CD4-positive, alpha-beta T cell (primary cell): Measurements from ENCODE around the gene LPP. TPM values are rescaled to one million over a fixed set of nuclear protein-coding genes. Genes with fewer than 3 reads are reported as not detected.

Experiments
- ATAC-seq: fragments of 200-7000 bp; cut with Tn5 transposase; one replicate; pipeline ENCODE4 v1.10.0; 2022; ENCODE audit warnings: mild to moderate bottlenecking; ENCODE audit not compliant: poor library complexity
- CTCF ChIA-PET: fragments of 350-600 bp; sonication (Branson Sonifier 250); formaldehyde crosslinking; loops from one replicate; lab custom pipeline; 2021; ENCODE audit warnings: antibody characterized with exemption, inconsistent platforms; lab: Charles Lee
- POLR2A ChIA-PET: fragments of 350-600 bp; sonication (Branson Sonifier 250); formaldehyde crosslinking; loops from one replicate; lab custom pipeline; 2021; ENCODE audit warnings: antibody characterized with exemption, inconsistent platforms; lab: Charles Lee
- DNase-seq, 14 experiments: peaks; one replicate each; pipeline ENCODE4 v3.0.0-alpha.2; 2013 to 2020; ENCODE audit warnings: mixed read lengths in 2 of 14
- H3K27ac ChIP-seq, 2 donors: one replicate each; pipeline versions ENCODE4 v1.5.1 to v1.7.0; 2013; ENCODE audit warnings: low read length in 2 of 2, low read depth in 1 of 2, mild to moderate bottlenecking in 1 of 2
- H3K27me3 ChIP-seq, 2 experiments: 1 replicate in 1 of 2; 2 replicates in 1 of 2; pipeline versions ENCODE4 v1.6.1 to v1.7.0; 2013; ENCODE audit warnings: low read length in 2 of 2, control low read depth in 1 of 2, mild to moderate bottlenecking in 1 of 2, moderate library complexity in 1 of 2; ENCODE audit not compliant: insufficient read depth in 2 of 2, control insufficient read depth in 1 of 2
- H3K36me3 ChIP-seq: one replicate; pipeline ENCODE4 v1.6.1; 2013; ENCODE audit warnings: low read length, control low read depth; ENCODE audit not compliant: insufficient read depth
- H3K4me1 ChIP-seq: one replicate; pipeline ENCODE4 v1.6.1; 2013; ENCODE audit warnings: low read length, control low read depth; ENCODE audit not compliant: insufficient read depth
- H3K4me3 ChIP-seq: one replicate; pipeline ENCODE4 v1.5.1; 2013; ENCODE audit warnings: mild to moderate bottlenecking, low read length, moderate library complexity
- H3K9me3 ChIP-seq, 2 experiments: 1 replicate in 1 of 2; 2 replicates in 1 of 2; pipeline versions ENCODE4 v1.6.1 to v1.7.0; 2013; ENCODE audit warnings: low read length in 2 of 2, mild to moderate bottlenecking in 2 of 2, control low read depth in 1 of 2, moderate library complexity in 1 of 2; ENCODE audit not compliant: control insufficient read depth in 1 of 2, insufficient read depth in 1 of 2
- H3K27ac Mint-ChIP-seq: one replicate; pipeline ENCODE4 v1.8.0; 2020; ENCODE audit warnings: mixed read lengths
- H3K27me3 Mint-ChIP-seq: one replicate; pipeline ENCODE4 v1.8.0; 2021; ENCODE audit warnings: mixed read lengths
- H3K36me3 Mint-ChIP-seq: one replicate; pipeline ENCODE4 v1.8.0; 2021; ENCODE audit warnings: low read depth, mixed read lengths
- H3K4me1 Mint-ChIP-seq: one replicate; pipeline ENCODE4 v1.8.0; 2021; ENCODE audit warnings: low read depth, mixed read lengths
- H3K4me3 Mint-ChIP-seq: one replicate; pipeline ENCODE4 v1.8.0; 2020; ENCODE audit warnings: mild to moderate bottlenecking, mixed read lengths
- H3K9me3 Mint-ChIP-seq: one replicate; pipeline ENCODE4 v1.8.0; 2020; ENCODE audit warnings: mixed read lengths
- intact Hi-C, 2 experiments: fragments of 100-400 bp; cut with DNase I in 1 of 2; cut with micrococcal nuclease in 1 of 2; formaldehyde crosslinking; loops; one replicate each; pipeline versions ENCODE4 v1.15.1 to v1.9.0; 2023 to 2025; cut with DNase I, micrococcal nuclease
- total RNA-seq, 174 experiments: library from RNA in 2 of 174; stranded (reverse) in 2 of 174; gene quantifications; one replicate each; pipeline ENCODE4 v1.2.3 and lab custom pipeline; 2021 to 2026
- TF ChIP-seq, protein P1 (sequence below): fragments of 200-600 bp; IDR thresholded peaks from one replicate; pipeline ENCODE4 v1.8.0; 2022; ENCODE audit warnings: antibody characterized with exemption, mild to moderate bottlenecking

The LPP gene
- total RNA-seq, 2 experiments from 2014 or later = 45.6 to 45.9 TPM

DNA sequence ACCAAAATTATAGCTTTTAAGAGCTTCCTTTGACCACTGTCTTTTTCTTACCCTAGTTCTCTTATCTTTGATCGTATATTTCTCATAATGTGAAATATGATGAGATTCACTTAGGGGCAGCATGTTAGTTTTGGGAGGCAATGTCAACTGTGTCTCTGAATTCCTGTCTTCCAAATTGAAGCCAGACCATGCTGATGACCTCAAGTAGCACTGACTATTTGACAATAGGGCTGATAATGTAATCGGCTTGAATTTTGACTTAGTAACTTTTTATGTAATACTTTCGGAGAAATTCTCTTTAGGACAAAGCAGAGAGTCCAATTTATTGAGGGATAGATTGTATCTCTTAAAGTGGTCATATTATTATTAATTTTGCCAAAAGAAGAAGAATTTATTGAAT is 722.4 kb downstream of the LPP start:
- Histone ChIP-seq H3K4me3 (no peak overlapping the region), H3K27ac (no peak overlapping the region), H3K27me3 (no peaks in the 10 kb centered on the region), H3K36me3 (peaks cover 19% of the 10 kb centered on the region), H3K9me3 (no peaks in the 10 kb centered on the region), H3K4me1 (no peaks in the 10 kb centered on the region)
- intact Hi-C loops = no loop called here
- TF ChIP-seq, protein P1, sequence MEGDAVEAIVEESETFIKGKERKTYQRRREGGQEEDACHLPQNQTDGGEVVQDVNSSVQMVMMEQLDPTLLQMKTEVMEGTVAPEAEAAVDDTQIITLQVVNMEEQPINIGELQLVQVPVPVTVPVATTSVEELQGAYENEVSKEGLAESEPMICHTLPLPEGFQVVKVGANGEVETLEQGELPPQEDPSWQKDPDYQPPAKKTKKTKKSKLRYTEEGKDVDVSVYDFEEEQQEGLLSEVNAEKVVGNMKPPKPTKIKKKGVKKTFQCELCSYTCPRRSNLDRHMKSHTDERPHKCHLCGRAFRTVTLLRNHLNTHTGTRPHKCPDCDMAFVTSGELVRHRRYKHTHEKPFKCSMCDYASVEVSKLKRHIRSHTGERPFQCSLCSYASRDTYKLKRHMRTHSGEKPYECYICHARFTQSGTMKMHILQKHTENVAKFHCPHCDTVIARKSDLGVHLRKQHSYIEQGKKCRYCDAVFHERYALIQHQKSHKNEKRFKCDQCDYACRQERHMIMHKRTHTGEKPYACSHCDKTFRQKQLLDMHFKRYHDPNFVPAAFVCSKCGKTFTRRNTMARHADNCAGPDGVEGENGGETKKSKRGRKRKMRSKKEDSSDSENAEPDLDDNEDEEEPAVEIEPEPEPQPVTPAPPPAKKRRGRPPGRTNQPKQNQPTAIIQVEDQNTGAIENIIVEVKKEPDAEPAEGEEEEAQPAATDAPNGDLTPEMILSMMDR = no peak
- POLR2A ChIA-PET = no interaction called here
- no peak overlapping the region for H3K27ac Mint-ChIP-seq
- no peak for ATAC-seq
- H3K27me3 Mint-ChIP-seq = no peaks in the 10 kb centered on the region
- no peak for DNase-seq
- peaks cover 67% of the 10 kb centered on the region for H3K36me3 Mint-ChIP-seq
- H3K9me3 Mint-ChIP-seq = no peaks in the 10 kb centered on the region
- H3K4me1 Mint-ChIP-seq = no peaks in the 10 kb centered on the region
- H3K4me3 Mint-ChIP-seq = no peak overlapping the region
- CTCF ChIA-PET = no interaction called here

DNA sequence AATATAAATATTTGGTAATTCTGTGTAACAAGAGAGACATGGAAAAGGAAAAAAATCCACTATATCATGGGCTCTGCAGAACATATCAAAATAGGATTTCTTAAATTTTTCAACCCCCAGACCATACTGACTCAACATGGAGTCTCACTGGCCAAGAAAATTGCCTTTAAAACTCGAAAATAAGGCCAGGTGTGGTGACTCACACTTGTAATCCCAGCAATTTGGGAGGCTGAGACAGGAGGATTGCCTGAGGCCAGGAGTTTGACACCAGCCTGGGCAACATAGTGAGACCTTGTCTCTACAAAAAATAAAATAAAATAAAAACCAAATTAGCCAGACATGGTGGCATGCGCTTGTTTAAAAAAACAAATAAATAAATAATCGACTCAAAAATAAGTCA is 723.4 kb downstream of the LPP start:
- H3K36me3 Mint-ChIP-seq = peaks cover 69% of the 10 kb centered on the region
- TF ChIP-seq, protein P1 = no peak
- Histone ChIP-seq H3K4me1 (no peaks in the 10 kb centered on the region), H3K4me3 (no peak overlapping the region), H3K27me3 (no peaks in the 10 kb centered on the region), H3K27ac (no peak overlapping the region), H3K9me3 (no peaks in the 10 kb centered on the region), H3K36me3 (peaks cover 19% of the 10 kb centered on the region)
- DNase-seq = no peak
- H3K27me3 Mint-ChIP-seq = no peaks in the 10 kb centered on the region
- H3K4me1 Mint-ChIP-seq = no peaks in the 10 kb centered on the region
- ChIA-PET CTCF (no interaction called here), POLR2A (no interaction called here)
- no peak overlapping the region for H3K27ac Mint-ChIP-seq
- no peak overlapping the region for H3K4me3 Mint-ChIP-seq
- H3K9me3 Mint-ChIP-seq = no peaks in the 10 kb centered on the region
- intact Hi-C loops = no loop called here
- no peak for ATAC-seq

DNA sequence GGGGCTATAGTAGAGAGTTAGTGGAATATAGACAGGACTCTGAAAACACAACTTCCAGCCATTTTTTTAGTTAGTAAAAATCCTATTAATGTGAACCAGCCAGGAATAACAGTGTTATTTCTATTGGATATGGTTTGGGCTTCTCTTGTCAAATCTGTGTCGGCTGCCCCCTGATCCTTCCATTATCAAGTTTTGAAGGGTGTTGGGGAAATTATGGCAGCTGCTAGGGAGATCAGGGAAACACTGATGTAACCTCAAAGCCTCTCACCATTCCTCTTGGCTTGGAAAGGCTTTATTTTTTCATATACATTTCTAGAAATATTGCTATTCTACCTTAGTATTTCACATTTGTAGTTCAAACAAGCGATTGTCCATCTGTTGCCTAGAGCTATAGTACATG is 724.1 kb downstream of the LPP start:
- intact Hi-C loops = no loop called here

More for the DNA sequence above, 724.1 kb downstream of the LPP start:
- TF ChIP-seq, protein P1 = no peak
- Mint-ChIP-seq H3K27me3 (no peaks in the 10 kb centered on the region), H3K27ac (no peak overlapping the region), H3K4me3 (no peak overlapping the region), H3K36me3 (peaks cover 66% of the 10 kb centered on the region), H3K9me3 (no peaks in the 10 kb centered on the region), H3K4me1 (no peaks in the 10 kb centered on the region)
- Histone ChIP-seq H3K36me3 (peaks cover 19% of the 10 kb centered on the region), H3K27me3 (no peaks in the 10 kb centered on the region), H3K9me3 (no peaks in the 10 kb centered on the region), H3K4me1 (no peaks in the 10 kb centered on the region), H3K4me3 (no peak overlapping the region), H3K27ac (no peak overlapping the region)
- DNase-seq (no peak), ATAC-seq (no peak)
- ChIA-PET CTCF (no interaction called here), POLR2A (no interaction called here)
